HepG2 (cell line): ENCODE results near the gene H2AZ1. TPM values are rescaled to one million over a fixed set of nuclear protein-coding genes. Genes with fewer than 3 reads are reported as not detected.

ENCODE experiments used
- CHD4 ChIP-seq: fragments of 200-600 bp; sonication (generic); IDR thresholded peaks from 2 replicates; pipeline ENCODE4 v1.7.0; 2017; ENCODE audit warnings: mild to moderate bottlenecking, low read length, borderline replicate concordance
- EED ChIP-seq: sonication (generic); formaldehyde crosslinking; IDR thresholded peaks from 2 replicates; pipeline ENCODE4 v1.5.0; 2020; ENCODE audit warnings: mild to moderate bottlenecking, missing genetic modification reagents
- ETV6 ChIP-seq: sonication (generic); formaldehyde crosslinking; conservative IDR thresholded peaks from 2 replicates; pipeline ENCODE4 v1.4.0; 2020; ENCODE audit warnings: missing genetic modification reagents
- FOXK1 ChIP-seq: sonication (generic); formaldehyde crosslinking; IDR thresholded peaks from 2 replicates; pipeline ENCODE4 v1.4.0; 2020; ENCODE audit warnings: low read depth, missing genetic modification reagents, borderline replicate concordance
- GPN1 ChIP-seq: sonication (generic); formaldehyde crosslinking; IDR thresholded peaks from 2 replicates; pipeline ENCODE4 v1.5.1; 2020; ENCODE audit warnings: missing genetic modification reagents, borderline replicate concordance
- HNRNPL ChIP-seq: fragments of 200-400 bp; formaldehyde crosslinking; IDR thresholded peaks from 2 replicates; pipeline ENCODE4 v1.6.1; 2017; ENCODE audit warnings: mild to moderate bottlenecking, low read depth, low read length
- LCORL ChIP-seq, 2 experiments: fragments of 450-650 bp in 1 of 2; sonication (generic) in 1 of 2; formaldehyde crosslinking in 1 of 2; IDR thresholded peaks; 2 replicates each; pipeline versions ENCODE4 v1.5.0 to v1.6.1; 2017 to 2020; ENCODE audit warnings: antibody characterized with exemption in 1 of 2, missing genetic modification reagents in 1 of 2
- MZF1 ChIP-seq: sonication (generic); formaldehyde crosslinking; IDR thresholded peaks from 2 replicates; pipeline ENCODE4 v1.8.1; 2023; ENCODE audit warnings: mild to moderate bottlenecking, missing genetic modification reagents, borderline replicate concordance
- NFIC ChIP-seq: IDR thresholded peaks from 2 replicates; pipeline ENCODE4 v1.6.1; 2012; ENCODE audit warnings: mild to moderate bottlenecking, low read length, inconsistent platforms
- PLRG1 ChIP-seq: fragments of 450-650 bp; conservative IDR thresholded peaks from 2 replicates; pipeline ENCODE4 v1.6.1; 2016
- PTBP1 ChIP-seq: fragments of 200-400 bp; formaldehyde crosslinking; IDR thresholded peaks from 2 replicates; pipeline ENCODE4 v1.6.1; 2018; ENCODE audit warnings: low read length, low read depth; ENCODE audit not compliant: poor library complexity, severe bottlenecking
- RAD21 ChIP-seq: fragments of 450-650 bp; formaldehyde crosslinking; IDR thresholded peaks from 2 replicates; pipeline ENCODE4 v1.5.0; 2020; ENCODE audit warnings: mild to moderate bottlenecking
- SNRNP70 ChIP-seq: fragments of 200-400 bp; formaldehyde crosslinking; IDR thresholded peaks from 2 replicates; pipeline ENCODE4 v1.6.1; 2017; ENCODE audit warnings: mild to moderate bottlenecking, low read depth, low read length, moderate library complexity
- TAF15 ChIP-seq: fragments of 200-400 bp; formaldehyde crosslinking; IDR thresholded peaks from one replicate; pipeline ENCODE4 v1.6.1; 2018; ENCODE audit warnings: mild to moderate bottlenecking, low read depth, low read length; ENCODE audit not compliant: poor library complexity, severe bottlenecking
- TRIM24 ChIP-seq: sonication (generic); formaldehyde crosslinking; IDR thresholded peaks from 2 replicates; pipeline ENCODE4 v1.8.0; 2022; ENCODE audit warnings: mild to moderate bottlenecking, missing genetic modification reagents
- ZNF207 ChIP-seq: fragments of 450-650 bp; IDR thresholded peaks from 2 replicates; pipeline ENCODE4 v1.6.1; 2016; ENCODE audit warnings: antibody characterized with exemption, borderline replicate concordance
- ZNF251 ChIP-seq: sonication (generic); formaldehyde crosslinking; IDR thresholded peaks from 2 replicates; pipeline ENCODE4 v1.9.0; 2021; ENCODE audit warnings: mild to moderate bottlenecking, missing genetic modification reagents
- ZNF431 ChIP-seq: sonication (generic); formaldehyde crosslinking; IDR thresholded peaks from 2 replicates; pipeline ENCODE4 v1.9.0; 2022; ENCODE audit warnings: missing genetic modification reagents, low read depth, mild to moderate bottlenecking, borderline replicate concordance
- ZNF724P ChIP-seq: sonication (generic); formaldehyde crosslinking; IDR thresholded peaks from 2 replicates; pipeline ENCODE4 v1.8.0; 2022; ENCODE audit warnings: missing genetic modification reagents, borderline replicate concordance
- polyA plus RNA-seq, 8 experiments: library from polyadenylated mRNA; depleted of rRNA in 3 of 8; stranded (reverse) in 7 of 8; unstranded in 1 of 8; fragments of >200 nt; fragmentation: Illumina TruSeq in 4 of 8; extraction: Trizol in 4 of 8; gene quantifications; 2 replicates each; pipeline versions ENCODE4 v1.2.1 to v1.2.3, GENCODE V29; 2011 to 2016; ENCODE audit warnings: low read depth in 4 of 8, missing spikeins in 1 of 8, mixed read lengths in 1 of 8; ENCODE audit not compliant: insufficient read depth in 1 of 8
- total RNA-seq, 5 experiments: library from RNA; depleted of rRNA; stranded (reverse); fragments of >200 nt; fragmentation: Illumina TruSeq; extraction: Trizol; gene quantifications; 2 replicates each; pipeline ENCODE4 v1.2.3, GENCODE V29; 2016; ENCODE audit warnings: low read depth in 1 of 5
- TF ChIP-seq, protein P1 (sequence below): conservative IDR thresholded peaks from 2 replicates; pipeline ENCODE4 v1.6.1; 2018; ENCODE audit warnings: missing genetic modification reagents
- TF ChIP-seq, protein P2 (sequence below): sonication (generic); formaldehyde crosslinking; IDR thresholded peaks from 2 replicates; pipeline ENCODE4 v1.5.0; 2020; ENCODE audit warnings: mild to moderate bottlenecking, missing genetic modification reagents
- TF ChIP-seq, protein P3 (sequence below): sonication (generic); formaldehyde crosslinking; IDR thresholded peaks from 2 replicates; pipeline ENCODE4 v1.8.0; 2022; ENCODE audit warnings: missing genetic modification reagents, mild to moderate bottlenecking, inconsistent platforms, borderline replicate concordance
- TF ChIP-seq, protein P4 (sequence below): sonication (generic); formaldehyde crosslinking; IDR thresholded peaks from 2 replicates; pipeline ENCODE4 v1.8.0; 2022; ENCODE audit warnings: mild to moderate bottlenecking, missing genetic modification reagents

H2AZ1 gene
- total and polyA plus RNA-seq, 2 of the 13 experiments (the other 11 are each of a cell fraction or from before 2014, with no cell fraction given) = 301 to 574 TPM

DNA sequence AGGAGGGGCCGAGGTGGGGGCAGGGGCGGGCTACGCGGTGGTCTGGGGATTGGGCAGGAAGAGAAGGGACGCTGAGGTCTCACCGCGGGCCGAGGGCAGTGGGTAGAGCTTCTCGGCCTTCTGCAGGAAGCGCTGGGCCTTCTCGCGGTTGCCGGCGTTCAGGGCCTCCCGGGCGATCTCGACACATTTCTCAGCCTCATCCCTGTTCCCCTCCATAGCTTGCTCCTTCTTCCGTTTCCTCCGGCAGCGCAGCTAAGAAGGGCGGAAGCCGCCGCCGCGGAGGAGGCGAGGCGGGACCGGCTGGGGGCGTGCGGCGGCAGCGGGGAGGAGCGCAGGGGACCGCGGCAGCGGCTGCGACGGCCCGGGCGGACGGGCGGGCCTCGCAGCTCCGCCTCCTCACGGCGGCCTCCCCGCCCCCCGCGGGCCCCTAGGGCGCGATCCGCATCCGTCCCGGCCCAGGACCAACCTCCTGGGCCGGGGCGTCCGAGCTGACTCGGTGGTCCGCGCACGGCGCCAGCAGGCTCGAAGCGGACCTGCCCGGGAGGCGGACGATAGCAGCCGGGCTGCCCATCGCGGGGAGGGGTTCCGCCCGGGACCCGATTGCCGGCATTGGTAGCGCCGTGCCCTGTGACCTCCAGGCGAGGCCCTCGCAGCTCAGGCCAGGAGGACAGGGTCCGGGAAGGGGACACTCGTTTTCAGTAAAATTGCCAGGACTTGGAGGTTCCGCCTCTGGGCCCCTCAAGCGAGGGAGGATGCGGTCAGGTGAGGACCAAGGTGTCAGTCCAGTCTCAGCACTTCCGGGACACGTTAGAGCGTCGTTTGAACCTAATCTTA is 3.5 kb downstream of the H2AZ1 start, which contains the start of gene DNAJB14 (continued):
- TF ChIP-seq HNRNPL = no peak
- 0 out of 2 replicates have a peak, but pooled peaks have one; percentile 30 for TF ChIP-seq MZF1 (CRISPR knock-in tag)
- TF ChIP-seq NFIC = no peak
- peak; percentile 71 for TF ChIP-seq RAD21 (CRISPR knock-in tag)
- TF ChIP-seq, protein P1, sequence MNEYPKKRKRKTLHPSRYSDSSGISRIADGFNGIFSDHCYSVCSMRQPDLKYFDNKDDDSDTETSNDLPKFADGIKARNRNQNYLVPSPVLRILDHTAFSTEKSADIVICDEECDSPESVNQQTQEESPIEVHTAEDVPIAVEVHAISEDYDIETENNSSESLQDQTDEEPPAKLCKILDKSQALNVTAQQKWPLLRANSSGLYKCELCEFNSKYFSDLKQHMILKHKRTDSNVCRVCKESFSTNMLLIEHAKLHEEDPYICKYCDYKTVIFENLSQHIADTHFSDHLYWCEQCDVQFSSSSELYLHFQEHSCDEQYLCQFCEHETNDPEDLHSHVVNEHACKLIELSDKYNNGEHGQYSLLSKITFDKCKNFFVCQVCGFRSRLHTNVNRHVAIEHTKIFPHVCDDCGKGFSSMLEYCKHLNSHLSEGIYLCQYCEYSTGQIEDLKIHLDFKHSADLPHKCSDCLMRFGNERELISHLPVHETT = peak; percentile 31
- no peak for TF ChIP-seq ETV6 (CRISPR knock-in tag)
- TF ChIP-seq FOXK1 (CRISPR knock-in tag) = no peak
- no peak for TF ChIP-seq TAF15
- TF ChIP-seq, protein P2, sequence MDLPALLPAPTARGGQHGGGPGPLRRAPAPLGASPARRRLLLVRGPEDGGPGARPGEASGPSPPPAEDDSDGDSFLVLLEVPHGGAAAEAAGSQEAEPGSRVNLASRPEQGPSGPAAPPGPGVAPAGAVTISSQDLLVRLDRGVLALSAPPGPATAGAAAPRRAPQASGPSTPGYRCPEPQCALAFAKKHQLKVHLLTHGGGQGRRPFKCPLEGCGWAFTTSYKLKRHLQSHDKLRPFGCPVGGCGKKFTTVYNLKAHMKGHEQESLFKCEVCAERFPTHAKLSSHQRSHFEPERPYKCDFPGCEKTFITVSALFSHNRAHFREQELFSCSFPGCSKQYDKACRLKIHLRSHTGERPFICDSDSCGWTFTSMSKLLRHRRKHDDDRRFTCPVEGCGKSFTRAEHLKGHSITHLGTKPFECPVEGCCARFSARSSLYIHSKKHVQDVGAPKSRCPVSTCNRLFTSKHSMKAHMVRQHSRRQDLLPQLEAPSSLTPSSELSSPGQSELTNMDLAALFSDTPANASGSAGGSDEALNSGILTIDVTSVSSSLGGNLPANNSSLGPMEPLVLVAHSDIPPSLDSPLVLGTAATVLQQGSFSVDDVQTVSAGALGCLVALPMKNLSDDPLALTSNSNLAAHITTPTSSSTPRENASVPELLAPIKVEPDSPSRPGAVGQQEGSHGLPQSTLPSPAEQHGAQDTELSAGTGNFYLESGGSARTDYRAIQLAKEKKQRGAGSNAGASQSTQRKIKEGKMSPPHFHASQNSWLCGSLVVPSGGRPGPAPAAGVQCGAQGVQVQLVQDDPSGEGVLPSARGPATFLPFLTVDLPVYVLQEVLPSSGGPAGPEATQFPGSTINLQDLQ = no peak
- no peak; the same call in 1 of the 2 replicates for TF ChIP-seq GPN1 (CRISPR knock-in tag)
- no peak for TF ChIP-seq ZNF207
- TF ChIP-seq, protein P3, sequence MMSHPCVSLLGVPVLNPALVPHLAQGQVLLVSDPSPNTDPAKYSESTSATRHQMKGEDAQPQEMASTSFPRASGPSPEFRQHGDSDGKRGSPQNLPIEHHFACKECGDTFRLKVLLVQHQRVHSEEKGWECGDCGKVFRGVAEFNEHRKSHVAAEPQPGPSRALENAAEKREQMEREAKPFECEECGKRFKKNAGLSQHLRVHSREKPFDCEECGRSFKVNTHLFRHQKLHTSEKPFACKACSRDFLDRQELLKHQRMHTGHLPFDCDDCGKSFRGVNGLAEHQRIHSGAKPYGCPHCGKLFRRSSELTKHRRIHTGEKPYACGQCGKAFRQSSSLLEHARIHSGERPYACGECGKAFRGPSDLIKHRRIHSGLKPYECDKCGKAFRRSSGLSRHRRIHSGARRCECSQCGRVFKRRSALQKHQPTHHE (CRISPR knock-in tag) = no peak; the same call in 1 of the 2 replicates
- TF ChIP-seq ZNF251 (CRISPR knock-in tag) = no peak
- TF ChIP-seq SNRNP70 = no peak
- TF ChIP-seq, protein P4, sequence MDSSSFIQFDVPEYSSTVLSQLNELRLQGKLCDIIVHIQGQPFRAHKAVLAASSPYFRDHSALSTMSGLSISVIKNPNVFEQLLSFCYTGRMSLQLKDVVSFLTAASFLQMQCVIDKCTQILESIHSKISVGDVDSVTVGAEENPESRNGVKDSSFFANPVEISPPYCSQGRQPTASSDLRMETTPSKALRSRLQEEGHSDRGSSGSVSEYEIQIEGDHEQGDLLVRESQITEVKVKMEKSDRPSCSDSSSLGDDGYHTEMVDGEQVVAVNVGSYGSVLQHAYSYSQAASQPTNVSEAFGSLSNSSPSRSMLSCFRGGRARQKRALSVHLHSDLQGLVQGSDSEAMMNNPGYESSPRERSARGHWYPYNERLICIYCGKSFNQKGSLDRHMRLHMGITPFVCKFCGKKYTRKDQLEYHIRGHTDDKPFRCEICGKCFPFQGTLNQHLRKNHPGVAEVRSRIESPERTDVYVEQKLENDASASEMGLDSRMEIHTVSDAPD = no peak
- TF ChIP-seq CHD4 = no peak
- TF ChIP-seq LCORL (IDR thresholded peaks at IDR 0.05) = no peak
- no peak; the same call in 1 of the 2 replicates for TF ChIP-seq LCORL (CRISPR knock-in tag; IDR thresholded peaks at IDR 0.05)
- no peak for TF ChIP-seq PLRG1
- TF ChIP-seq TRIM24 (CRISPR knock-in tag) = no peak
- no peak for TF ChIP-seq PTBP1
- no peak for TF ChIP-seq ZNF431
- peak; percentile 80; the same call in 1 of the 2 replicates for TF ChIP-seq ZNF724P (CRISPR knock-in tag)
- no peak for TF ChIP-seq EED (CRISPR knock-in tag)
